Activated B cell treated with CpG ODN at 0.5 μM for 24 hours (primary cell): ENCODE data around the gene SRGAP1. TPM values are rescaled to one million over a fixed set of nuclear protein-coding genes. Genes with fewer than 3 reads are reported as not detected.

Experiments
- ATAC-seq: fragments of 200-7000 bp; cut with Tn5 transposase; one replicate; pipeline ENCODE4 v1.10.0; 2021; ENCODE audit warnings: low read depth, mild to moderate bottlenecking, moderate library complexity
- CTCF ChIA-PET: fragments of 350-600 bp; sonication (Branson Sonifier 250); formaldehyde crosslinking; loops from one replicate; lab custom pipeline; 2021; ENCODE audit warnings: antibody characterized with exemption; lab: Charles Lee
- POLR2A ChIA-PET: fragments of 350-600 bp; sonication (Branson Sonifier 250); formaldehyde crosslinking; loops from one replicate; lab custom pipeline; 2021; ENCODE audit warnings: antibody characterized with exemption; lab: Charles Lee
- DNase-seq: peaks from one replicate; pipeline ENCODE4 v3.0.0; 2022
- H3K27ac Mint-ChIP-seq: one replicate; pipeline ENCODE4 v1.8.0; 2020; ENCODE audit warnings: mixed read lengths
- H3K27me3 Mint-ChIP-seq: one replicate; pipeline ENCODE4 v1.8.0; 2021; ENCODE audit warnings: mixed read lengths
- H3K36me3 Mint-ChIP-seq: one replicate; pipeline ENCODE4 v1.8.0; 2021; ENCODE audit warnings: low read depth, mixed read lengths
- H3K4me1 Mint-ChIP-seq: one replicate; pipeline ENCODE4 v1.8.0; 2021; ENCODE audit warnings: mixed read lengths
- H3K4me3 Mint-ChIP-seq: one replicate; pipeline ENCODE4 v1.8.0; 2020; ENCODE audit warnings: mild to moderate bottlenecking, mixed read lengths
- H3K9me3 Mint-ChIP-seq: one replicate; pipeline ENCODE4 v1.8.0; 2020; ENCODE audit warnings: mixed read lengths
- CTCF ChIP-seq: fragments of 200-600 bp; IDR thresholded peaks from one replicate; pipeline ENCODE4 v1.8.0; 2022; ENCODE audit warnings: antibody characterized with exemption, mild to moderate bottlenecking
- intact Hi-C: fragments of 100-400 bp; cut with micrococcal nuclease; formaldehyde crosslinking; loops from one replicate; pipeline ENCODE4 v1.15.1; 2024
- total RNA-seq: library from RNA; stranded (reverse); gene quantifications from 2 replicates; pipeline ENCODE4 v1.2.3, GENCODE V29; 2022

The SRGAP1 gene
- total RNA-seq, 1 donor from 2014 or later = 1.1 TPM

- Mint-ChIP-seq H3K4me3 (no peak overlapping the region), H3K9me3 (no peaks in the 10 kb centered on the region), H3K36me3 (no peaks in the 10 kb centered on the region), H3K4me1 (no peaks in the 10 kb centered on the region), H3K27me3 (no peaks in the 10 kb centered on the region), H3K27ac (no peak overlapping the region)
- TF ChIP-seq CTCF = no peak
- CTCF ChIA-PET = no interaction called here
- DNase-seq = no peak
- intact Hi-C loops = no loop called here
- POLR2A ChIA-PET = no interaction called here
- ATAC-seq = no peak
Observed at GRCh38 chr12:63912651-63913050, 68.2 kb downstream of the SRGAP1 start.

- ChIA-PET CTCF (no interaction called here), POLR2A (no interaction called here)
- H3K4me3 Mint-ChIP-seq = no peak overlapping the region
- no peaks in the 10 kb centered on the region for H3K9me3 Mint-ChIP-seq
- ATAC-seq = no peak
- H3K27ac Mint-ChIP-seq = no peak overlapping the region
- intact Hi-C loops = no loop called here
- H3K4me1 Mint-ChIP-seq = no peaks in the 10 kb centered on the region
- H3K27me3 Mint-ChIP-seq = no peaks in the 10 kb centered on the region
- DNase-seq = no peak
- H3K36me3 Mint-ChIP-seq = no peaks in the 10 kb centered on the region
- no peak for TF ChIP-seq CTCF
Observed at GRCh38 chr12:63913929-63914328, 69.4 kb downstream of the SRGAP1 start.

- intact Hi-C loops = no loop called here
- Mint-ChIP-seq H3K27ac (no peak overlapping the region), H3K4me3 (no peak overlapping the region), H3K27me3 (no peaks in the 10 kb centered on the region), H3K9me3 (no peaks in the 10 kb centered on the region), H3K36me3 (no peaks in the 10 kb centered on the region), H3K4me1 (no peaks in the 10 kb centered on the region)
- ChIA-PET CTCF (no interaction called here), POLR2A (no interaction called here)
- no peak for TF ChIP-seq CTCF
- DNase-seq (no peak), ATAC-seq (no peak)
Observed at GRCh38 chr12:63915105-63915800, 70.8 kb downstream of the SRGAP1 start.

DNA sequence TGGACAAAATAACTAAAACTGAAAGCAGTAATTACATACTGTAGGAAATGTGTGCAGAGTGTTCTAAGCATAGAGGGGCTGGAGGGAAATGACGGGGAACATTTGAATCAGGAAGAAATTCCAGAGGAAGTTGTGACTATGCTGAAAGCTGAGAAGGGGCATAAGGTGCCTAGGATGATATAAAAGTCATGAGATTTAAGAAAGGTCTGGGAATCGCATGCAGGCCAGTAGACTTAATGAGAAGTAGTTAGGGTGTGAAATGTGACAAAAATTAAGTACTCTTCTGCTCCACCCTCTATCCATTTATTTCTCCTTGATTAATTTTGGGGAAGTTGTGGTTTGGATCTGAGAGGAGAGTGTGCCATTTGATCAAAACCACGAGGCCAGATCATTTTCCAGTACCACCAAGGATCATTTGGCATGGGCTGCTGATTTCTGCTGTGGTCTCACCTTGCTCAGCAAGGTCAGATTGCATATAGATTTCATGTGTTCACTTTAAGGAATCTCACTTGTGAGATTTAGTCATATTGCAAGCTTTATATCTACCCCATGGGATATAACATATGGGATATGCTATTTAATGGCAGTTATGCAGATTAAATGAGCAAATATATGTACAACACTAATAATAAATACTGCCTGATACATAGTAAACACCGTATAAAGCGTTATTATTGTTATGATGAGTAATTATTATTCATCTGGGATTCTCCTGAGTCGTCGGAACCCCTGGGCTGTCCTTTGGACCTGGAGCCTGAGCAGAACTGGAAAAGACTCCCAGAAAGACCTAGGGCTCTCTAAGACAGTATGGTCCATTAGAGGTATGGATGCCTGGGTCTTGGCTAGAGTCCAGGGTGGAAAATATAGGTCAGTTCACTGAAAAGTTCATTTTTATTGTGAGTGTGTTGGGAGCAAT, 72.3 kb downstream of the SRGAP1 start:
- Mint-ChIP-seq H3K27me3 (no peaks in the 10 kb centered on the region), H3K36me3 (no peaks in the 10 kb centered on the region), H3K4me1 (no peaks in the 10 kb centered on the region), H3K4me3 (no peak overlapping the region), H3K9me3 (no peaks in the 10 kb centered on the region), H3K27ac (no peak overlapping the region)
- no peak for ATAC-seq
- TF ChIP-seq CTCF = no peak
- ChIA-PET CTCF (no interaction called here), POLR2A (no interaction called here)
- no peak for DNase-seq
- intact Hi-C loops = no loop called here

GRCh38 chr12:63917477-63917862, 73.0 kb downstream of the SRGAP1 start:
- intact Hi-C loops = no loop called here
- ATAC-seq = no peak
- H3K27me3 Mint-ChIP-seq = no peaks in the 10 kb centered on the region
- H3K9me3 Mint-ChIP-seq = no peaks in the 10 kb centered on the region
- H3K4me3 Mint-ChIP-seq = no peak overlapping the region
- H3K27ac Mint-ChIP-seq = no peak overlapping the region
- CTCF ChIA-PET = no interaction called here
- POLR2A ChIA-PET = no interaction called here
- DNase-seq = no peak
- no peaks in the 10 kb centered on the region for H3K36me3 Mint-ChIP-seq
- TF ChIP-seq CTCF = no peak
- no peaks in the 10 kb centered on the region for H3K4me1 Mint-ChIP-seq
